SK-N-SH treated with all-trans-retinoic acid at 6 μM for 48 hours (cell line): ENCODE measurements around the gene EPHA8.

Experiments
- ATAC-seq: fragments of 200-7000 bp; cut with Tn5 transposase; 3 replicates; pipeline ENCODE4 v1.9.1; 2020; ENCODE audit warnings: mild to moderate bottlenecking, moderate library complexity
- ARNTL ChIP-seq: fragments of 450-650 bp; formaldehyde crosslinking; IDR thresholded peaks from 2 replicates; pipeline ENCODE4 v1.5.0; 2020; ENCODE audit warnings: low read depth, mild to moderate bottlenecking, moderate library complexity, borderline replicate concordance
- BACH2 ChIP-seq: fragments of 250-450 bp; sonication (Bioruptor Pico); IDR thresholded peaks from 2 replicates; pipeline ENCODE4 v1.9.0; 2021; ENCODE audit warnings: mild to moderate bottlenecking, borderline replicate concordance
- CREB5 ChIP-seq: fragments of 250-450 bp; sonication (Bioruptor Pico); IDR thresholded peaks from 2 replicates; pipeline ENCODE4 v1.5.1; 2020; ENCODE audit warnings: low read depth, mild to moderate bottlenecking, moderate library complexity
- CSDC2 ChIP-seq: fragments of 250-450 bp; sonication (Bioruptor Pico); IDR thresholded peaks from 2 replicates; pipeline ENCODE4 v1.5.0; 2020; ENCODE audit warnings: mild to moderate bottlenecking, moderate library complexity
- CSRNP3 ChIP-seq: fragments of 250-450 bp; sonication (Bioruptor Pico); IDR thresholded peaks from 2 replicates; pipeline ENCODE4 v1.5.1; 2021; ENCODE audit warnings: mild to moderate bottlenecking, moderate library complexity
- ESRRG ChIP-seq: fragments of 250-450 bp; sonication (Bioruptor Pico); IDR thresholded peaks from 2 replicates; pipeline ENCODE4 v1.6.1; 2021; ENCODE audit warnings: mild to moderate bottlenecking
- GLIS3 ChIP-seq: fragments of 250-450 bp; sonication (Bioruptor Pico); IDR thresholded peaks from 2 replicates; pipeline ENCODE4 v1.5.0; 2020; ENCODE audit warnings: mild to moderate bottlenecking, moderate library complexity
- ISL1 ChIP-seq: fragments of 250-450 bp; sonication (Bioruptor Pico); IDR thresholded peaks from 2 replicates; pipeline ENCODE4 v2.1.2; 2022; ENCODE audit warnings: mild to moderate bottlenecking, moderate library complexity
- PATZ1 ChIP-seq: fragments of 250-450 bp; sonication (Bioruptor Pico); IDR thresholded peaks from 2 replicates; pipeline ENCODE4 v1.8.0; 2020; ENCODE audit warnings: mild to moderate bottlenecking, moderate library complexity, borderline replicate concordance
- POU6F1 ChIP-seq: fragments of 250-450 bp; sonication (Bioruptor Pico); IDR thresholded peaks from 2 replicates; pipeline ENCODE4 v1.8.0; 2021; ENCODE audit warnings: low read depth, mild to moderate bottlenecking, moderate library complexity, borderline replicate concordance
- PPARA ChIP-seq: fragments of 250-450 bp; sonication (Bioruptor Pico); IDR thresholded peaks from 2 replicates; pipeline ENCODE4 v1.5.0; 2020; ENCODE audit warnings: mild to moderate bottlenecking, borderline replicate concordance
- RARB ChIP-seq: fragments of 250-450 bp; sonication (Bioruptor Pico); IDR thresholded peaks from 2 replicates; pipeline ENCODE4 v1.8.0; 2021; ENCODE audit warnings: mild to moderate bottlenecking, moderate library complexity
- SNAI2 ChIP-seq: fragments of 250-450 bp; sonication (Bioruptor Pico); IDR thresholded peaks from 2 replicates; pipeline ENCODE4 v1.5.0; 2020; ENCODE audit warnings: mild to moderate bottlenecking, moderate library complexity
- TCF4 ChIP-seq: fragments of 250-450 bp; sonication (Bioruptor Pico); IDR thresholded peaks from 2 replicates; pipeline ENCODE4 v1.8.0; 2021; ENCODE audit warnings: mild to moderate bottlenecking, moderate library complexity, borderline replicate concordance
- TOX ChIP-seq: fragments of 250-450 bp; sonication (Bioruptor Pico); IDR thresholded peaks from 2 replicates; pipeline ENCODE4 v1.8.0; 2021; ENCODE audit warnings: mild to moderate bottlenecking, moderate library complexity, borderline replicate concordance
- ZC3H10 ChIP-seq: fragments of 250-450 bp; sonication (Bioruptor Pico); IDR thresholded peaks from 2 replicates; pipeline ENCODE4 v1.5.1; 2021; ENCODE audit warnings: mild to moderate bottlenecking, moderate library complexity
- ZFP3 ChIP-seq: fragments of 250-450 bp; sonication (Bioruptor Pico); IDR thresholded peaks from 2 replicates; pipeline ENCODE4 v1.5.0; 2020; ENCODE audit warnings: mild to moderate bottlenecking, moderate library complexity
- ZNF565 ChIP-seq: fragments of 450-650 bp; formaldehyde crosslinking; conservative IDR thresholded peaks from 2 replicates; pipeline ENCODE4 v1.5.0; 2020; ENCODE audit warnings: low read depth, mild to moderate bottlenecking, moderate library complexity
- ZNF70 ChIP-seq: fragments of 450-650 bp; formaldehyde crosslinking; IDR thresholded peaks from 2 replicates; pipeline ENCODE4 v1.5.0; 2020; ENCODE audit warnings: mild to moderate bottlenecking, moderate library complexity
- TF ChIP-seq, protein P1 (sequence below): fragments of 250-450 bp; sonication (Bioruptor Pico); IDR thresholded peaks from 2 replicates; pipeline ENCODE4 v1.5.0; 2020; ENCODE audit warnings: mild to moderate bottlenecking, moderate library complexity

The EPHA8 gene

DNA sequence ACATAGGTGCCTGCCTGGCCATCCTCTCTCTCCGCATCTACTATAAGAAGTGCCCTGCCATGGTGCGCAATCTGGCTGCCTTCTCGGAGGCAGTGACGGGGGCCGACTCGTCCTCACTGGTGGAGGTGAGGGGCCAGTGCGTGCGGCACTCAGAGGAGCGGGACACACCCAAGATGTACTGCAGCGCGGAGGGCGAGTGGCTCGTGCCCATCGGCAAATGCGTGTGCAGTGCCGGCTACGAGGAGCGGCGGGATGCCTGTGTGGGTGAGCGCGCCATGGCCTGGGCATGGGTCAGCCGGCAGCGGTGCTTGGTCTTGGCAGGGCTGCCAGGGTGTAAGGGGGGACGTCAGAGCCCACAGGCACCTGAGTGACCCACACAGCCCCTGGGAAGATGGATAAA is 13.3 kb downstream of the EPHA8 start:
- no peak for ATAC-seq
- TF ChIP-seq ISL1 (no peak), CSRNP3 (CRISPR knock-in tag) (no peak), CSDC2 (CRISPR knock-in tag) (no peak), CREB5 (no peak), GLIS3 (no peak), TOX (no peak), ZFP3 (CRISPR knock-in tag) (no peak), RARB (no peak), TCF4 (no peak), ARNTL (no peak), PATZ1 (no peak), ZNF565 (CRISPR knock-in tag) (no peak), ZC3H10 (CRISPR knock-in tag) (no peak), ZNF70 (CRISPR knock-in tag) (no peak), ESRRG (CRISPR knock-in tag) (no peak), POU6F1 (CRISPR knock-in tag) (no peak), BACH2 (CRISPR knock-in tag) (no peak), SNAI2 (CRISPR knock-in tag) (no peak)
- TF ChIP-seq, protein P1, sequence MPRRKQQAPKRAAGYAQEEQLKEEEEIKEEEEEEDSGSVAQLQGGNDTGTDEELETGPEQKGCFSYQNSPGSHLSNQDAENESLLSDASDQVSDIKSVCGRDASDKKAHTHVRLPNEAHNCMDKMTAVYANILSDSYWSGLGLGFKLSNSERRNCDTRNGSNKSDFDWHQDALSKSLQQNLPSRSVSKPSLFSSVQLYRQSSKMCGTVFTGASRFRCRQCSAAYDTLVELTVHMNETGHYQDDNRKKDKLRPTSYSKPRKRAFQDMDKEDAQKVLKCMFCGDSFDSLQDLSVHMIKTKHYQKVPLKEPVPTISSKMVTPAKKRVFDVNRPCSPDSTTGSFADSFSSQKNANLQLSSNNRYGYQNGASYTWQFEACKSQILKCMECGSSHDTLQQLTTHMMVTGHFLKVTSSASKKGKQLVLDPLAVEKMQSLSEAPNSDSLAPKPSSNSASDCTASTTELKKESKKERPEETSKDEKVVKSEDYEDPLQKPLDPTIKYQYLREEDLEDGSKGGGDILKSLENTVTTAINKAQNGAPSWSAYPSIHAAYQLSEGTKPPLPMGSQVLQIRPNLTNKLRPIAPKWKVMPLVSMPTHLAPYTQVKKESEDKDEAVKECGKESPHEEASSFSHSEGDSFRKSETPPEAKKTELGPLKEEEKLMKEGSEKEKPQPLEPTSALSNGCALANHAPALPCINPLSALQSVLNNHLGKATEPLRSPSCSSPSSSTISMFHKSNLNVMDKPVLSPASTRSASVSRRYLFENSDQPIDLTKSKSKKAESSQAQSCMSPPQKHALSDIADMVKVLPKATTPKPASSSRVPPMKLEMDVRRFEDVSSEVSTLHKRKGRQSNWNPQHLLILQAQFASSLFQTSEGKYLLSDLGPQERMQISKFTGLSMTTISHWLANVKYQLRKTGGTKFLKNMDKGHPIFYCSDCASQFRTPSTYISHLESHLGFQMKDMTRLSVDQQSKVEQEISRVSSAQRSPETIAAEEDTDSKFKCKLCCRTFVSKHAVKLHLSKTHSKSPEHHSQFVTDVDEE (CRISPR knock-in tag), result no peak

GRCh38 chr1:22578732-22579361 is 15.6 kb downstream of the EPHA8 start:
- TF ChIP-seq PPARA (CRISPR knock-in tag) (no peak), PATZ1 (no peak), ZC3H10 (CRISPR knock-in tag) (no peak), TOX (no peak), ESRRG (CRISPR knock-in tag) (no peak), CSDC2 (CRISPR knock-in tag) (no peak)
- TF ChIP-seq, all 23 proteins: peak for 0
- no peak for ATAC-seq
